ENCODE results near the gene ZNF630.
"Not testable (repeated sequence)": the region's sequence is repeated elsewhere in the genome, so short reads cannot be mapped to it uniquely, and the experiment has no call there.

The ZNF630 gene

DNA sequence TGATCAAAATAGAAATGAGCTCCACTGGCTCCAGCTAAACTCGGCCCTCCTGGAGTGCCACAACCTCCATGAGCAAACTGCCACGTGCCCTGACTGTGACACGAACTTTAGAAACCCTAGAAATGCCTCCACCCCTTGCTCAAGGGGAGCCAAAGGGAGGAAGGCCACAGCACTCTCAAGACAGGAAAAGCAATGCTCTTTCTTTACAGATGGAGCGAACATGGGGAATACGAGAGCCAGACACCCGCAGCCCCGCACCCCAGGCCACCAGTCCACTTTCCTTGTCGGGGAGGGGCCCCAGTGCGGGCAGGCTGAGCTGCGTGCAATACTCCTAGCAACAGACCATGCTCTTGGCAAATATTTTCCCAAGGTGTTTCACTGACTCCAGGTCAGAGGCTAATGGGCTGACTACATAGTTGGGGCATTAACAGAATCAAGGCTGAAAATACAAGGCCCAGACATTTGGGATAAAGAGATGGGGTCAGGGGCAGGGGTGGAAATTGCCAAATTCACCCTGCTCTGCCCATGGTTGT lies 40.7 kb downstream of the ZNF630 start:
- in situ Hi-C loops (cut with HindIII; ENCODE audit: low sequenced_read_pairs), result not testable (repeated sequence)

DNA sequence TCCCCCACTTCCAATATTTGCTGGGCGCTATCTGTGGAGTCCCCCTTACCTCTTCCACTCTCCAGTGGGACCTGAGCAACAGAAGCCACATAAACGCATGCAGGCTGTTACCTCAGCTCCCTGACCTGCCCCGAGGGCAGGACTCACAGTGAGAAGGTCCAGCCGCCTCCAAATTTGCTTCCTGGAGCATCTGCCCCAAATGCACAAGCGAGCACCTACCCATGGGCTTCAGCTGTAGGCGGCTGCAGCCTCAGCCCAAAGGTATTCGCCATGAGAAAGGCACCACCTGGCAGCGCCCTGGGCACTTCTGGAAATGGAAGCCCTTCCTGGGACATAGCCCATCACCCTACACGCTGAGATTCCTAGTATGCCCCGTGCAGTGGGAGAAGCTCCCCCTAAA lies 41.2 kb downstream of the ZNF630 start:
- in situ Hi-C loops (cut with HindIII; ENCODE audit: low sequenced_read_pairs), result no loop called here

- in situ Hi-C loops (cut with HindIII; ENCODE audit: low sequenced_read_pairs), result no loop called here
These were observed 43.3 kb downstream of the ZNF630 start for GRCh38 chrX:48028091-48028490.

- in situ Hi-C loops (cut with HindIII; ENCODE audit: low sequenced_read_pairs), result not testable (repeated sequence)
These were observed 43.9 kb downstream of the ZNF630 start for GRCh38 chrX:48027545-48027944.

DNA sequence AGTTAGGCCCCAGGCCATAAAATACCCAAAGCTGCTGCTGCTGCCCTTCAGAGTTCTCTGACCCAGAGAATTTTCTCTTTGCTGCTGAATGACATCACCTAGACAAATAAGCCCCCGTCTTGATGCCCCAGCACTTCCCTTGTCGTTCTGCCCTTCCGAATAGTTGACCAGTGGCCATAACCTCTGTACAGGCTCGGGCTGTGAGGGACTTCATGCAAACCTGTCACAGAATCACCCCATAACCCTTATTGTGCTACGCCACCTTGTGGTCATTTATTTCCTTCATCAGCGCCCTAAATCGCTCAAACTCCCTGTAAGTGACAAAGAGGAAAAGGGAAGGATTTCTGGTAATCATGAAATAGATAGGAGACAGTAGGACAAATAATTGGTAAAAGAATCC lies 45.9 kb downstream of the ZNF630 start:
- in situ Hi-C loops (cut with HindIII; ENCODE audit: low sequenced_read_pairs), result no loop called here

- in situ Hi-C loops (cut with HindIII; ENCODE audit: low sequenced_read_pairs), result no loop called here
These were observed 48.7 kb downstream of the ZNF630 start for GRCh38 chrX:48022738-48023137.

DNA sequence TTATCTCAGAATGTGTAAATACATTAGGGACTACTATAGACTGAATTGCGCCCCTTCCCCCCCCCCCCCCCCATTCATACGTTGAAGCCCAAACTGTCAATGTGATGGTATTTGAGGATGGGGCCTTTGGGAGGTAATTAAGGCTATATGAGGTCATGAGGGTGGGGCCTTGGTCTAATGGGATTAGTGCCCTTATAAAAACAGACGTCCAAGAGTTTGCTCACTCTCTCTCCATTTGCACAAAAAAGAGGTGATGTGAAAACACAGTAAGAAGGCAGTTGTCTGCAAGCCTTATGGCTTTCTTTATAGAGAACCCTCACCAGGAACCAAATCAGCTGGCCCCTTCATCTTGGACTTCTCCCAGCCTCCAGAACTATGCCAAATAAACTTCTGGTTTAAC lies 49.3 kb downstream of the ZNF630 start:
- in situ Hi-C loops (cut with HindIII; ENCODE audit: low sequenced_read_pairs), result no loop called here

- in situ Hi-C loops (cut with HindIII; ENCODE audit: low sequenced_read_pairs), result no loop called here
These were observed 50.2 kb downstream of the ZNF630 start for GRCh38 chrX:48021026-48021900.

DNA sequence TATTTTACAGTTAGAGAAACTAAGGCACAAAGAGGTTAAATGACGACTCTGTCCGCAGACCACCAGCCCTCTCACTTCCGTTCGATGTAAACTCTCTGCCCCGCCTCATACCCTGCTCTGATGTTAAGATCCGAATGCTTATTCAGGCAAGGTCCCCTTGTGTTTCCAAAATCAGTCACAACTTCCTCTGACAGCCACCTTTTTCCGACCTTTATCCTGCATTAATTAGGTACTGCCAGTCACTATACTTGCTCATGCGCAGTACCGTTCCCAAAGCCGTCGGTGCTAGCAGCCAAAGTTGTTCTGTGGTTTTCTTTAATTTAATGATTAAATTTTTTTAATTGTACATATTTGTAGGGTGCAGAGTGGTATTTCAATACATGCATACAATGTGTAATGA lies 51.0 kb downstream of the ZNF630 start:
- in situ Hi-C loops (cut with HindIII; ENCODE audit: low sequenced_read_pairs), result not testable (repeated sequence)

- in situ Hi-C loops (cut with HindIII; ENCODE audit: low sequenced_read_pairs), result not testable (repeated sequence)
These were observed 51.5 kb downstream of the ZNF630 start for GRCh38 chrX:48019892-48020291.

DNA sequence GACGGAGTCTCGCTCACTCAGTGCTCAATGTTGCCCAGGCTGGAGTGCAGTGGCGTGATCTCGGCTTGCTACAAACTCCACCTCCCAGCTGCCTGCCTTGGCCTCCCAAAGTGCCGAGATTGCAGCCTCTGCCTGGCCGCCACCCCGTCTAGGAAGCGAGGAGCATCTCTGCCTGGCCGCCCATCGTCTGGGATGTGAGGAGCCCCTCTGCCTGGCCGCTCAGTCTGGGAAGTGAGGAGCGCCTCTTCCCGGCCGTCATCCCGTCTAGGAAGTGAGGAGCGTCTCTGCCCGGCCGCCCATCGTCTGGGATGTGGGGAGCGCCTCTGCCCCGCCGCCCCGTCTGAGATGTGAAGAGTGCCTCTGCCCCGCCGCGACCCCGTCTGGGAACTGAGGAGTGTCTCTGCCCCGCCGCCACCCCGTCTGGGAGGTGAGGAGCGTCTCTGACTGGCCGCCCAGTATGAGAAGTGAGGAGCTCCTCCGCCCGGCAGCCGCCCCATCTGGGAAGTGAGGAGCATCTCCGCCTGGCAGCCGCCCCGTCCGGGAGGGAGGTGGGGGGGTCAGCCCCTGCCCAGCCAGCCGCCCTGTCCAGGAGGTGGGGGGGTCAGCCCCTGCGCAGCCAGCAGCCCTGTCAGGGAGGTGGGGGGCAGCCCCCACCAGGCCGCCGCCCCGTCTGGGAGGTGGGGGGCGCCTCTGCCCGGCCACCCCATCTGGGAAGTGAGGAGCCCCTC lies 54.7 kb downstream of the ZNF630 start:
- in situ Hi-C loops (cut with HindIII; ENCODE audit: low sequenced_read_pairs), result not testable (repeated sequence)

GRCh38 chrX:48009445-48009960 lies 61.9 kb downstream of the ZNF630 start:
- in situ Hi-C loops (cut with HindIII; ENCODE audit: low sequenced_read_pairs), result not testable (repeated sequence)
